GM13977 (cell line): ENCODE data around the gene FRMD4A.

Source experiments
- DNase-seq: peaks from one replicate; pipeline ENCODE4 v3.0.0; 2012; ENCODE audit warnings: low spot score
- CTCF ChIP-seq: IDR thresholded peaks from 2 replicates; pipeline ENCODE4 v1.5.1; 2012; ENCODE audit warnings: mild to moderate bottlenecking, control low read depth; ENCODE audit not compliant: insufficient read depth; ENCODE audit errors: extremely low read depth, missing control alignments
- in situ Hi-C: fragments of 300-500 bp; cut with MboI; formaldehyde crosslinking; loops from one replicate; pipeline ENCODE4 v1.12.0; 2022; ENCODE audit warnings: low sequenced_read_pairs, low pct_unique_long_range_greater_than_20kb, mixed read lengths, inconsistent platforms; ENCODE audit not compliant: unreplicated experiment

The FRMD4A gene

GRCh38 chr10:13632440-13632839 lies 698.3 kb downstream of the FRMD4A start:
- no peak for TF ChIP-seq CTCF
- in situ Hi-C loops: no loop called here
- no peak for DNase-seq

GRCh38 chr10:13631594-13631993 lies 699.1 kb downstream of the FRMD4A start:
- in situ Hi-C loops: no loop called here
- TF ChIP-seq CTCF: no peak
- DNase-seq: no peak

- DNase-seq: no peak
- in situ Hi-C loops: no loop called here
- no peak for TF ChIP-seq CTCF
These were observed 700.5 kb downstream of the FRMD4A start for GRCh38 chr10:13630231-13630630.

- DNase-seq: no peak
- in situ Hi-C loops: no loop called here
- TF ChIP-seq CTCF: no peak
These were observed 701.6 kb downstream of the FRMD4A start for GRCh38 chr10:13629116-13629515.

- no peak for DNase-seq
- in situ Hi-C loops: no loop called here
- no peak for TF ChIP-seq CTCF
These were observed 702.1 kb downstream of the FRMD4A start for GRCh38 chr10:13628661-13629060.

- in situ Hi-C loops: no loop called here
- DNase-seq: no peak
- TF ChIP-seq CTCF: no peak
These were observed 703.0 kb downstream of the FRMD4A start for GRCh38 chr10:13627459-13628310.

GRCh38 chr10:13624630-13625029 lies 706.1 kb downstream of the FRMD4A start:
- TF ChIP-seq CTCF: no peak
- in situ Hi-C loops: no loop called here
- DNase-seq: no peak
